Islet of Langerhans (tissue), 1 donor: ENCODE results near the gene SSTR5.
"Not testable (repeated sequence)": the region's sequence is repeated elsewhere in the genome, so short reads cannot be mapped to it uniquely, and the experiment has no call there.

Source experiments
- FAIRE-seq: peaks from one replicate; lab custom pipeline; 2011; peaks lifted over from hg19 to GRCh38; lab: Jason Lieb, UNC

Gene SSTR5

GRCh38 chr16:1092685-1093283, 20.2 kb downstream of the SSTR5 start:
- not testable (repeated sequence) for FAIRE-seq

- FAIRE-seq: no peak
These were observed 21.0 kb downstream of the SSTR5 start for GRCh38 chr16:1093284-1094123.

- FAIRE-seq: no peak
These were observed 21.6 kb downstream of the SSTR5 start for GRCh38 chr16:1094124-1094479.

GRCh38 chr16:1094601-1095449, 22.3 kb downstream of the SSTR5 start:
- no peak for FAIRE-seq

- FAIRE-seq: no peak
These were observed 23.1 kb downstream of the SSTR5 start for GRCh38 chr16:1095450-1096168.

- FAIRE-seq: no peak
These were observed 23.9 kb downstream of the SSTR5 start, which contains the start of gene C1QTNF8 for GRCh38 chr16:1096169-1097082. TSS of gene C1QTNF8 (minus strand) at chr16:1096244. CDS start at chr16:1094922, 1,322 bp downstream.

- FAIRE-seq: no peak
These were observed 24.6 kb downstream of the SSTR5 start for GRCh38 chr16:1097156-1097555.

GRCh38 chr16:1097800-1098199, 25.3 kb downstream of the SSTR5 start:
- FAIRE-seq: no peak

GRCh38 chr16:1098266-1098991, 25.9 kb downstream of the SSTR5 start:
- no peak for FAIRE-seq

- no peak for FAIRE-seq
These were observed 26.9 kb downstream of the SSTR5 start for GRCh38 chr16:1099189-1100083.

- no peak for FAIRE-seq
These were observed 27.7 kb downstream of the SSTR5 start for GRCh38 chr16:1100084-1100800.

GRCh38 chr16:1101133-1101532, 28.6 kb downstream of the SSTR5 start:
- no peak for FAIRE-seq

- no peak for FAIRE-seq
These were observed 29.2 kb downstream of the SSTR5 start for GRCh38 chr16:1101573-1102332.

GRCh38 chr16:1102333-1102700, 29.8 kb downstream of the SSTR5 start:
- FAIRE-seq: no peak

- FAIRE-seq: no peak
These were observed 30.5 kb downstream of the SSTR5 start for GRCh38 chr16:1102921-1103635.

GRCh38 chr16:1103636-1103980, 31.1 kb downstream of the SSTR5 start:
- no peak for FAIRE-seq

GRCh38 chr16:1105888-1106620, 33.5 kb downstream of the SSTR5 start:
- no peak for FAIRE-seq
